H1 (cell line): ENCODE data around the gene BABAM2. TPM values are rescaled to one million over a fixed set of nuclear protein-coding genes. Genes with fewer than 3 reads are reported as not detected.

Source experiments
- CTCF ChIA-PET: fragments of 300-600 bp; sonication (Branson Sonifier 250); formaldehyde crosslinking; loops from one replicate; lab custom pipeline; 2021; ENCODE audit not compliant: partially characterized antibody; lab: Charles Lee
- POLR2A ChIA-PET: fragments of 300-600 bp; sonication (Branson Sonifier 250); formaldehyde crosslinking; loops from one replicate; lab custom pipeline; 2021; ENCODE audit warnings: inconsistent platforms; ENCODE audit not compliant: partially characterized antibody; lab: Charles Lee
- DNase-seq, 2 experiments: peaks; one replicate each; pipeline versions ENCODE4 v3.0.0 to v3.0.0-alpha.2; 2010 to 2022; ENCODE audit warnings: low spot score in 2 of 2, low read depth in 1 of 2, mixed read lengths in 1 of 2
- FAIRE-seq: peaks from 2 replicates; lab custom pipeline; 2011; peaks lifted over from hg19 to GRCh38; lab: Jason Lieb, UNC
- H2AFZ ChIP-seq: 2 replicates; pipeline ENCODE4 v1.8.1; 2012; ENCODE audit warnings: low read length, inconsistent platforms
- H2AK5ac ChIP-seq: 2 replicates; pipeline ENCODE4 v1.6.1; 2013; ENCODE audit warnings: low read depth, low read length
- H2BK120ac ChIP-seq: replicated peaks from 2 replicates; pipeline ENCODE3; 2013; ENCODE audit warnings: low read depth, low read length, inconsistent platforms
- H2BK12ac ChIP-seq: 2 replicates; pipeline ENCODE4 v1.6.1; 2013; ENCODE audit warnings: low read depth, low read length
- H2BK15ac ChIP-seq: 2 replicates; pipeline ENCODE4 v1.6.1; 2013; ENCODE audit warnings: low read length
- H2BK20ac ChIP-seq: 2 replicates; pipeline ENCODE4 v1.6.1; 2013; ENCODE audit warnings: low read length
- H2BK5ac ChIP-seq: 2 replicates; pipeline ENCODE4 v1.6.1; 2013; ENCODE audit warnings: low read depth, low read length
- H3K14ac ChIP-seq: 2 replicates; pipeline ENCODE4 v1.6.1; 2013; ENCODE audit warnings: inconsistent platforms; ENCODE audit not compliant: insufficient read length
- H3K18ac ChIP-seq: 2 replicates; pipeline ENCODE4 v1.6.1; 2013; ENCODE audit warnings: low read length; ENCODE audit errors: extremely low read depth
- H3K23ac ChIP-seq: 2 replicates; pipeline ENCODE4 v1.6.1; 2013; ENCODE audit warnings: inconsistent platforms; ENCODE audit not compliant: insufficient read length
- H3K23me2 ChIP-seq: 2 replicates; pipeline ENCODE4 v1.6.1; 2013; ENCODE audit warnings: low read depth, low read length
- H3K27ac ChIP-seq: 2 replicates; pipeline ENCODE4 v1.6.1; 2011; ENCODE audit warnings: low read depth, low read length, inconsistent platforms
- H3K27me3 ChIP-seq, 4 experiments: replicated peaks in 1 of 4; 1 replicate in 1 of 4; 2 replicates in 3 of 4; pipeline versions ENCODE4 v1.6.1 to v1.8.1; 2011 to 2013; ENCODE audit warnings: low read length in 3 of 4, mild to moderate bottlenecking in 3 of 4, inconsistent platforms in 2 of 4, mixed read lengths in 2 of 4, moderate library complexity in 1 of 4; ENCODE audit not compliant: control insufficient read depth in 3 of 4, insufficient read depth in 3 of 4; ENCODE audit errors: extremely low read depth in 1 of 4
- H3K36me3 ChIP-seq, 4 experiments: 2 replicates each; pipeline versions ENCODE4 v1.6.1 to v1.8.1; 2011 to 2013; ENCODE audit warnings: mild to moderate bottlenecking in 4 of 4, low read length in 3 of 4, moderate library complexity in 2 of 4, control low read depth in 1 of 4, inconsistent platforms in 1 of 4; ENCODE audit not compliant: insufficient read depth in 4 of 4, control insufficient read depth in 2 of 4
- H3K4ac ChIP-seq: replicated peaks from 2 replicates; pipeline ENCODE3; 2013; ENCODE audit warnings: low read length, low read depth, mixed read lengths, inconsistent platforms; ENCODE audit not compliant: insufficient read length
- H3K4me1 ChIP-seq, 4 experiments: replicated peaks in 1 of 4; 1 replicate in 1 of 4; 2 replicates in 3 of 4; pipeline versions ENCODE4 v1.6.1 to v1.8.1; 2011 to 2013; ENCODE audit warnings: low read length in 3 of 4, inconsistent platforms in 2 of 4, mixed read lengths in 1 of 4; ENCODE audit not compliant: insufficient read depth in 4 of 4, control insufficient read depth in 3 of 4
- H3K4me2 ChIP-seq, 2 experiments: 2 replicates each; pipeline versions ENCODE4 v1.6.1 to v1.8.1; 2011 to 2013; ENCODE audit warnings: low read depth in 2 of 2, low read length in 2 of 2, control low read depth in 1 of 2, inconsistent platforms in 1 of 2, mild to moderate bottlenecking in 1 of 2; ENCODE audit not compliant: insufficient read depth in 1 of 2
- H3K4me3 ChIP-seq, 4 experiments: fragments of 200-600, 300-600 bp in 1 of 4; sonication (generic), shearing (Covaris generic), sonication (Bioruptor Twin) in 1 of 4; 2 replicates each; pipeline versions ENCODE4 v1.5.1 to v1.8.1; 2011 to 2016; ENCODE audit warnings: low read length in 4 of 4, low read depth in 3 of 4, control low read depth in 2 of 4, inconsistent platforms in 2 of 4, mild to moderate bottlenecking in 2 of 4, mixed read lengths in 1 of 4, moderate library complexity in 1 of 4; ENCODE audit not compliant: insufficient read depth in 2 of 4; ENCODE audit errors: extremely low read depth in 1 of 4
- H3K56ac ChIP-seq: replicated peaks from 2 replicates; pipeline ENCODE3; 2013; ENCODE audit warnings: low read depth, mild to moderate bottlenecking, mixed read lengths, low read length, inconsistent platforms; ENCODE audit not compliant: insufficient read length
- H3K79me1 ChIP-seq: 2 replicates; pipeline ENCODE4 v1.6.1; 2013; ENCODE audit warnings: low read depth, low read length, control low read depth
- H3K79me2 ChIP-seq, 2 experiments: 2 replicates each; pipeline versions ENCODE4 v1.6.1 to v1.8.1; 2012 to 2013; ENCODE audit warnings: low read length in 2 of 2, mild to moderate bottlenecking in 2 of 2, inconsistent platforms in 1 of 2; ENCODE audit not compliant: insufficient read depth in 2 of 2, control insufficient read depth in 1 of 2
- H3K9ac ChIP-seq, 4 experiments: replicated peaks in 1 of 4; 1 replicate in 1 of 4; 2 replicates in 3 of 4; pipeline versions ENCODE4 v1.6.1 to v1.8.1; 2011 to 2013; ENCODE audit warnings: low read depth in 3 of 4, low read length in 3 of 4, control low read depth in 2 of 4, mild to moderate bottlenecking in 2 of 4, moderate library complexity in 2 of 4, inconsistent platforms in 1 of 4; ENCODE audit errors: extremely low read depth in 1 of 4
- H3K9me3 ChIP-seq, 2 experiments: 2 replicates each; pipeline versions ENCODE4 v1.6.1 to v1.8.1; 2012 to 2013; ENCODE audit warnings: mild to moderate bottlenecking in 2 of 2, moderate library complexity in 2 of 2, control low read depth in 1 of 2, inconsistent platforms in 1 of 2, low read depth in 1 of 2, low read length in 1 of 2, mixed read lengths in 1 of 2; ENCODE audit not compliant: insufficient read depth in 2 of 2
- H4K20me1 ChIP-seq, 2 experiments: replicated peaks in 1 of 2; 2 replicates each; pipeline versions ENCODE3 to v1.8.1; 2011 to 2013; ENCODE audit warnings: inconsistent platforms in 2 of 2, low read length in 2 of 2, mild to moderate bottlenecking in 1 of 2; ENCODE audit not compliant: insufficient read depth in 2 of 2, control insufficient read depth in 1 of 2
- H4K5ac ChIP-seq: 2 replicates; pipeline ENCODE4 v1.6.1; 2013; ENCODE audit warnings: low read length, low read depth, mixed read lengths, inconsistent platforms; ENCODE audit not compliant: insufficient read length
- H4K8ac ChIP-seq: 2 replicates; pipeline ENCODE4 v1.8.0; 2013; ENCODE audit warnings: mild to moderate bottlenecking, moderate library complexity, low read length, inconsistent platforms; ENCODE audit not compliant: insufficient read depth; ENCODE audit errors: extremely low read depth
- H4K91ac ChIP-seq: replicated peaks from 2 replicates; pipeline ENCODE3; 2013; ENCODE audit warnings: low read length, mixed read lengths, inconsistent platforms; ENCODE audit not compliant: insufficient read length
- RNF2 ChIP-seq: fragments of 200-900, 300-1000 bp; sonication (generic); IDR thresholded peaks from 2 replicates; pipeline ENCODE4 v1.7.1; 2016; ENCODE audit warnings: borderline replicate concordance, low read depth, mild to moderate bottlenecking, antibody characterized with exemption, low read length; ENCODE audit not compliant: poor library complexity, severe bottlenecking; ENCODE audit errors: missing control alignments
- TAF1 ChIP-seq: IDR thresholded peaks from 2 replicates; pipeline ENCODE4 v1.6.1; 2011; ENCODE audit warnings: mild to moderate bottlenecking, low read depth, low read length
- WGBS, 2 experiments: shearing (Covaris generic) in 1 of 2; methylation state at CpG; one replicate each; pipeline versions ENCODE4 v1.1.6 to v1.1.7; 2013 to 2015; ENCODE audit warnings: low lambda C conversion rate in 2 of 2, mixed read lengths in 2 of 2, inconsistent platforms in 1 of 2, low coverage in 1 of 2, missing lambda C conversion rate in 1 of 2; ENCODE audit not compliant: insufficient replicate concordance in 2 of 2, insufficient coverage in 1 of 2, insufficient read length in 1 of 2; ENCODE audit errors: extremely low coverage in 1 of 2, missing lambda C conversion rate in 1 of 2; 5-methylcytosine and 5-hydroxymethylcytosine counted together
- polyA plus RNA-seq, 7 experiments: library from polyadenylated mRNA; depleted of rRNA in 3 of 7; stranded (reverse) in 5 of 7; unstranded in 2 of 7; fragments of >200 nt in 5 of 7; fragments of 200-250 nt in 2 of 7; gene quantifications; 1 replicate in 5 of 7; 2 replicates in 1 of 7; 4 replicates in 1 of 7; pipeline versions ENCODE4 v1.2.1 to v1.2.3, GENCODE V29; 2011 to 2013; ENCODE audit warnings: missing spikeins in 2 of 7, mixed read lengths in 2 of 7
- total RNA-seq: library from RNA; stranded (reverse); fragmentation: NEBNext Ultra II Directional; extraction: Animal tissue kit (Norgen Biotek cat#: 25700); gene quantifications from 2 replicates; pipeline ENCODE4 v1.2.1, GENCODE V29; 2021

The BABAM2 gene
- total and polyA plus RNA-seq, 2 of the 8 experiments (the other 6 are each of a cell fraction or from before 2014, with no cell fraction given) = 15.8 to 20.9 TPM

GRCh38 chr2:27891673-27892105 is 1.2 kb downstream of the BABAM2 start:
- ChIA-PET POLR2A (interaction anchor here (0.6 kb wide), 1 partner anchor 503 kb away, joined by 3 read pairs; no protein-coding TSS in a partner anchor), CTCF (no interaction called here)
- H4K8ac ChIP-seq = no peak overlapping the region
- DNase-seq (no peak), FAIRE-seq (no peak)
- WGBS, 2 experiments = 83% methylated on average over 5 of the region's 5 CpGs; no CpG with 5 or more reads in 1 of the 2 experiments
- H3K23ac ChIP-seq = no peak overlapping the region
- H3K79me1 ChIP-seq = no peaks in the 10 kb centered on the region
- 0 out of 4 replicates have a peak, but pooled peaks cover 0 to 3% of the 10 kb centered on the region in 2 experiments for H3K79me2 ChIP-seq
- no peak overlapping the region for H2AFZ ChIP-seq
- H3K4me2 ChIP-seq = peak overlapping the region in 1 of 2 experiments; percentile 66; a peak in 1 of 4 replicates
- no peak overlapping the region for H3K14ac ChIP-seq
- H3K4ac ChIP-seq = no peak overlapping the region
- H2BK120ac ChIP-seq = no peak overlapping the region
- no peak overlapping the region for H3K27ac ChIP-seq
- H3K9me3 ChIP-seq = no peaks in the 10 kb centered on the region
- H3K4me1 ChIP-seq = no peaks in the 10 kb centered on the region
- H2BK20ac ChIP-seq = no peak overlapping the region
- no peak overlapping the region for H4K91ac ChIP-seq
- peaks cover 6% of the 10 kb centered on the region for H3K23me2 ChIP-seq
- no peaks in the 10 kb centered on the region; a peak in 2 of 8 replicates for H3K36me3 ChIP-seq
- H3K27me3 ChIP-seq = no peaks in the 10 kb centered on the region
- no peak overlapping the region for H4K5ac ChIP-seq
- no peak overlapping the region for H2BK5ac ChIP-seq
- no peak overlapping the region for H3K18ac ChIP-seq
- no peak overlapping the region for H2AK5ac ChIP-seq
- peak overlapping the region in 1 of 4 experiments; percentile 73; a peak in 2 of 8 replicates for H3K4me3 ChIP-seq
- no peak overlapping the region for H3K9ac ChIP-seq
- H2BK15ac ChIP-seq = no peak overlapping the region
- H3K56ac ChIP-seq = no peak overlapping the region
- H2BK12ac ChIP-seq = no peak overlapping the region
- no peaks in the 10 kb centered on the region for H4K20me1 ChIP-seq
- TF ChIP-seq TAF1 = no peak
- no peak for TF ChIP-seq RNF2
